ENCODE measurements around the gene MAD1L1.

MAD1L1 gene

DNA sequence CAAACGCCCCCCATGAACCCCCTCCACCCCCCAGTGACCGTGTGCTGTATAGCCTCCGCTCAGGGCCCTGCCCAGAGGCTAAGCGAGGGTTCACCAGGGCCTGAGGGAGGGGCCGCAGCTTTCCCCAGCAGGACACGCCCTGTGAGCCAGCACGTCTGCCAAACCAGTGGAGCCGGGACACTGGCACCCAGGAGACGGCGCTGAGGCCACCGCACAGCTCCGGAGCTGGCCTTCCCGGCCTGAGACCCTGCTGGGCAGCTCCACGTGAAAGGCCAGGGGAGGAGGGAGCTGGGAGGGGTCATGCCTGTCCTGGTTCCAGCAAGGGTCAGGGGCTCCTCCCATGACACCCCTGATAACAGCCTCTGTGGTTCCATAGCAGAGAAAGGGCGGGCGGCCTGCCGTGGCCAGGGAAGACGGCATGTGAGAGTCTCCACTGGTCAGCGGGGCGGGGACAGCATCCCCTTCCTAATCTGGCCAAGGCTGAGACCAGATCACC lies 284.4 kb downstream of the MAD1L1 start:
- no peak for TF ChIP-seq CTCF (conservative IDR thresholded peaks at IDR 0.05)

GRCh38 chr7:1947586-1948217 lies 285.0 kb downstream of the MAD1L1 start:
- H3K27ac ChIP-seq, result no peak overlapping the region
- no peak for TF ChIP-seq CTCF (conservative IDR thresholded peaks at IDR 0.05)

More for the DNA sequence above, 284.4 kb downstream of the MAD1L1 start:
- no peak overlapping the region for H3K27ac ChIP-seq

- no peak for TF ChIP-seq CTCF (conservative IDR thresholded peaks at IDR 0.05)
- H3K27ac ChIP-seq, result no peak overlapping the region
These were observed 285.8 kb downstream of the MAD1L1 start for GRCh38 chr7:1946773-1947450.

DNA sequence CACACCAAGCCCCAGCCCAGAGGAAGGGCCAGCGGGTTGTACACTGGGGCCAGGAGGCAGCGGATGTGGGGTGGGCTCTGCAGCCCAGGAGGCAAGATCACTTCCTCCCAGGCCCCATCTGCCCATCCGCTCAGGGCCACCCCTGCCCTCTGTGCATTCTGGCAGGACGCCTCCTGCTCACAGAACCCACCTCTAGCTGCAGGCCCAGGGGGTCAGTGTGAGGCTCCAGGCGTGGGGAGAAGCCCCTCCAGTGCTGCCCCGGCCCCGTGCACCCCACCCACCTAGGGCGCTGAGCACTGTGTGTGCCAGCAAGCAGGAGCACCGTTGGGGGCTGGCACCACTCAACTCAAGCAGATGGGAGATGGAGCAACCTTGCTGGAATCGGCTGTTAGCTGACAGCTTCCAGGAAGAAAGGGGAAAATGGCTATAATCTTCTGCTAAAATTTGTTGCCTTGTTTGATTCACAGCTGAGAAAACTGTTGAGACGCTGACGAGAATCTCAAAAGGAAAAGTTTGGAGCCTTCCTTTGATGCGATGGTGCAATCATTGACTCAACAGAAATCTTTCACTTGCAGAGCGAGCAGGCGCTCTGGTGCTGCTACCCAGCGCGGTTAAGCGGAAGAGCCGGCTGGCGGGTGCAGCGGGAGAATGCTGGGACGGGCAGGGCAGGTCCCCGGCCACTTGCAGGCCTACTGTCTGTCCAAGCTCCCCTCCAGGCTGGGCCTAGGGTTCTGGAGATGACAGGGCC lies 286.5 kb downstream of the MAD1L1 start:
- no peak for TF ChIP-seq CTCF (conservative IDR thresholded peaks at IDR 0.05)

GRCh38 chr7:1945558-1945957 lies 287.2 kb downstream of the MAD1L1 start:
- H3K27ac ChIP-seq, result no peak overlapping the region
- TF ChIP-seq CTCF (conservative IDR thresholded peaks at IDR 0.05), result no peak

More for the DNA sequence above, 286.5 kb downstream of the MAD1L1 start:
- H3K27ac ChIP-seq, result no peak overlapping the region

- no peak overlapping the region for H3K27ac ChIP-seq
- no peak for TF ChIP-seq CTCF (conservative IDR thresholded peaks at IDR 0.05)
These were observed 288.0 kb downstream of the MAD1L1 start for GRCh38 chr7:1944619-1945210.
